HG02571 (cell line): Measurements from ENCODE around the gene TGFB2.

Source experiments
- ATAC-seq: cut with Tn5 transposase; IDR thresholded peaks from one replicate; pipeline ENCODE4 v1.9.1; 2021; ENCODE audit warnings: mild to moderate bottlenecking, moderate library complexity; ENCODE audit not compliant: unreplicated experiment

The TGFB2 gene

DNA sequence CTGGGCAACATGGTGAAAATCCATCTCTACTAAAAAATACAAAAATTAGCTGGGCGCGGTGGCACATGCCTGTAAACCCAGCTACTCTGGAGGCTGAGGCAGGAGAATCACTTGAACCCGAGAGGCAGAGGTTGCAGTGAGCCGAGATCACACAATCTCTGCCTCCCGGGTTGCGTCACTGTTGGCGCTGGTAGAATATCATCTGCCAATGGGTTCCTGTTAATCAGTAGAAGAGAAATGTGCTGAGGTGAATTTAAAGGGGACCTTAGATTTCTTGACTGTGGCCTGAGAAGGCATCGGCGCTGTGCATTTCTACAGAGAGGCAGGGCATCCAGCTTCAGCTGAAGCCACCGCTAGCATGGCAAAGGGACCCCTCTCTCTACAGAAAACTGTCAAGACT, 68.0 kb downstream of the TGFB2 start:
- ATAC-seq: no peak

DNA sequence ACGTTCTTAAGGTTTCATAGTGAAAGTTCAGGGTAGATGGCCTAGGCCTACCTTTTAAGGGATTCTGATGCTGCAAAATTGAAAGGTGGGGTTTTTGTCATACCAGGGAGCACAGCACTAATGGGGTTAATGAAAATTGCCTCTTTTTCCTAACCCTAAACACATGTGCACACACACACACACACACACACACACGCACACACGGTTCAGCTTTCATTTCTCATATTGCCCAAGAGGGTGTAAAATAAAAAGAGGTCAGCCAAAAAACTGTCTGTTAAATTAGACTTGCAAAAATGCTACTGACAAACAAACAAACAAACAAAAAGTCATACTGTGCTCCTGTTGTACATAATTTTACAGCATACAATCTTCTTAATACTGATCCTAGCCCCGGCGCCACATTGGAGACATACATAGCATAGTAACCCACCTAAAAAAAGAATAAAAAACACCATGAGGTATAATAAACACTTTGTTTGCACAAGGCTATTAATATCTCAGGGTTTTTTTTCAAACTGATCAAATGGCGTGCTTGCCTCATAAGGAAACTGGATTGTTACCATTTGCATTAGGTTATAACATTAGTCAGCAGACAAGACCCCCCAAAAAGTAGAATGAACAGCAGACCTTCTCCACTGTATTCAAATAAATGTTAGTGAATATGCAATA, 69.1 kb downstream of the TGFB2 start:
- no peak for ATAC-seq

DNA sequence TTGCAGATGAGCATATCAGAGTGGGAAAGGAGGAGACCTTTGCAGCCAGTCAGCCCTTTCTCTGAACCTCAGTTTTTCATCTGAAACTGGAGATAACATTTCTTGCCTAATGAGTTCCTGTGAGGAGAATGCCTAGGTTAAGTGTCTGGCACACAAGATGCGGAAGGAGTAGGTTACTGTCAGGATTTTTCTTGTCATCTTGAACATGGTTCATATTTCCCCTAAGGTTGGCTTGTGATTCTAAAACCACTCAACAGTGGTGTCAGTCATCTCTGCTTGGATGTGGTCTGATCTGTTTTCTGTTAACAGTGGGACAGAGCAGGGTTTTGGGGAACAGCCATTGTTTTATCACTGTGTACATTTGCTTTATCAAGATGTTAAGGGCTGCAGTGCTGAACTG, 70.6 kb downstream of the TGFB2 start:
- no peak for ATAC-seq

DNA sequence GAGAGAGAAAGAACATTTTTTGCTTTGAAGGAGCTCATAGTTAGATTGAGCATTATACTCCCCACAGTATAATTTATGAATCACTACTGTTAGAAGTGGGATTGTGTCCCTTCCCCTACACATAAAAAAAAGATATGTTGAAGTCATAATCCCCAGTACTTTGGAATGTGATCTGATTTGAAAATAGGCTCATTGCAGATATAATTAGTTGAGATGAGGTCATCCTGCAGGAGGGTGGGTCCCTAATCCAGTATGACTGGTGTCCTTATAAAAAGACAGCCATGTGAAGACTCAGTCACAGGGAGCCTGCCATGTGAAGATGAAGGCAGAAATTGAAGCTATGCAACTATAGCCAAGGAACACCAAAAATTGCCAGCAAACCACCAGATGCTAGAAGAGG, 76.4 kb downstream of the TGFB2 start:
- no peak for ATAC-seq

DNA sequence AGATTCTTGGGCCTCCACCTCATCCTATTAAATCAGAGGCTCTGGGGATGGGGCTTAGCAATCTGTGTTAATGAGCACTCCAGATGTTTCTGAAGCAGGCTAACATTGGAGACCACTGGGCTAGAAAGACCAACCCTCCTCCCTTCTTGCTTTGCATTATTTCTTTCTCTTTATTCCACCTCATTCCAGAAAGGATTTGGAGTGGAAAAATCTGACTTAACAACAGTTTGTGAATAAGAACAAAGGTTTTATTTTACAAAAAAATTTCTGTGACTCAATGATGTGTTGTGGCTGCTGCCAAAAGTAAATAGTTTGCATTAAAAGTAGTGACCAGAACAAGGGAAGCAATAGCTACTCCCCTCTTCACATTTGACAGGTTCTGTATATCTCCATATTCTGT, 79.4 kb downstream of the TGFB2 start:
- no peak for ATAC-seq

DNA sequence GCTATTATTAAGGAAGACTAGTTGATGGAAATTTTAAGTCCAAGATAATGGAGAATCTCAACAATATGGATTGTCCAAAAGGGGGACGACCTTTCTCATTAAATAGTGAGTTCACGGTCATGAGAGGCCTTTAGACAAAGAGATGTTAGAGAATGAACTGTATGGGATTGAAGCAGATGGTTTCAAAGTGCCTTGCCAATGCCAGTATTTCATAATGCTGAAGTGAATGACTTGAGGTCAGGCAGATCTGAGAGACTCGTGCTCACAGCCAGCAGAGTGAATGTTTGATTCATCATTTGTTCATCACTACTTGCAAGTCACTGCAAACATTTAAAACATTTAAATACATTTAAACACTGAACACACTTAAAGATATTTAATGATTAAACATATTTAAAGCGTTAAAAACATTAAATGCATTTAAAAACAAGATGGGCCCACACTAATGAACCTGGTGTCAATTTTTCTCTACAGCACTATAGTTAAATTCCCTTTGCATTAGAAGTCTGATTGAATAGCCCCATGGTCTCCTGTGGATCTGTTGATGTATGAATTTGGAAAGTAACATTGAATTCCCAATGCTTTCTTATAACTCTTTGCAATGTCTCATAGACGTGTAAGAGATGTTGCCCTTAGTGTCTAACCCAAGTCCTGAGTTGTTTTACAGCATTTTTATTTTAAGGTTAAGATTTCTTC, 80.7 kb downstream of the TGFB2 start:
- no peak for ATAC-seq

DNA sequence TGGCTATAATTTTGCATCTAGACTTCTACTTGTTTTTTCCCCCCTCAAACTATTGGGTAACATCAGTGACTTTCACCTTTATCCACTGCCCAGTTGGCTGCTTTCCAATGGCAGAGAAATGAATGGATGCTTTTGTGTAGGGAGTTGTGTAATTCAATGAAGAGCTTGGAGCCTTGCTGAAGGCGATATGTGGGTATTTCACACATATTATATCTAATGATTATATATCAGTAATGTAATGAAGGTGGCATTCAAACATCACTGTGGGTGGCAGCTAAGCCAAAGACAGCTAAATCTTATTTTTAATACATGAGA, 81.2 kb downstream of the TGFB2 start:
- ATAC-seq: no peak

DNA sequence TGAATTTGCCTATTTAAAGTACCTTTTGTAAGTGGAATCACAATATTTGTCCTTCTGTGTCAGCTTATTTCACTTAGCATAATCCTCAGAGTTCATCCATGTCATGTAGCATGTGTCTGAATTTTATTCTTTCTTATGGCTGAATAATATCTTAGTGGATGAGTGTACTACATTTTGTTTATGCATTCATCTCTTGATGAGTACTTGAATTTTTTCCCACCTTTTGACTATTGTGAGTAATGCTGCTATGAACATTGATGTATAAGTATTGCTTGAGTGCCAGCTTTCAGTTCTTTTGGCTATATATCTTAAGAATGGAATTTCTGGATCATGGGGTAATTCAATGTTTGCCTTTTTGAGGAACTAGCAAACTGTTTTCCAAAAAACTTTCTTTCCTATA, 84.2 kb downstream of the TGFB2 start:
- ATAC-seq: no peak

DNA sequence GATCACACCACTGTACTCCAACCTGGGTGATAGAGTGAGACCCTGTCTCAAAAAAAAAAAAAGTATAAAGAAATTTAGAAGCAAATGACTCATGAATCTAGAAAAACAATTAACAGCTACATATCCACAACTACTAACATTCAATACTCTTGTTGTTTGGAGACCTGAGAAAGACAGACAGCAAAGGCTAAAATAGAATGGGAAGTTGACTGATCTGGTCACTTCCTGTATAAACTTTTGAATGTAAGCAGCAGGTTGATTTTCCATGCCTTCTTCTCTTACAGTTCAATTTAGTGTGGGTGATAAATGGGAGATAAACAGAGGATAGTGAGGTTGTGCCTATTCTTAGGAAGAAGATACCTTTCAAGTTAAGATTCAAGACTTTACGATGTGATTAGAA, 85.2 kb downstream of the TGFB2 start:
- no peak for ATAC-seq

DNA sequence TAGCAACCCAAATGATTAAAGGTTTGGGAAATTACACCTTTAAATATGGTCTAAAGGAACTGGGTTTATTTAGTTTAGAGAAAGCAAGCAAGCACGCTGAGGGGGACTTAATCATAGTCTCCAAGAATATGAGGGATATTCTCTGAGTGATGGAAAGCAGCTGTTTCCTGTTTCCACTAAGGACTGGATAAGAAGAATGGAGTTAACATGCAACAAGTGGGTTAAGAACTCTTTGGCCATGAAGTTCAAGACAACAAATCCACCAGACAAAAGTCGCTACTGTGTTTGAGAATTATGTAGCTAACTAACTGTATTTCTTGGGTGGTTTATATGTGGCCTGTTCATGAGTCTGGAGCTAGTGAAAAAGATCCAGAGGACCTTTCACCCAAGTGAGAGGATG, 85.7 kb downstream of the TGFB2 start:
- no peak for ATAC-seq

DNA sequence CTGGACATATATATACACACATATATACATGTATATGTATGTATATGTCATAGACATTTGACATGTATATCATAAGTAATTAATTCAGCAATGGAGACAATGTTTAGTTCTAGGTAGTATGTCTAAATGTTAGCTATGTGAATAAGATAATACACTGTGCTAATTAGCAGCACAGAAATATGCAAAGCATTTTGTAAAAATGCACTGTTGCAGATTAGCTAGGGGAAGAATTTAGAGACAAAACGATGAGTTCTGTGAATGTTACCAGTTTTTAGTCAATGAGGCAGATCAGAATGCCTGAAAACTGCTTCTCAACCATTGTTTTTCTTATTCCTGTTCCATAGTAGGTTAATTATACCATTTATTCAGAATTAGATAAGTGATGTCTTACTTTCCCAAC, 86.3 kb downstream of the TGFB2 start:
- no peak for ATAC-seq

DNA sequence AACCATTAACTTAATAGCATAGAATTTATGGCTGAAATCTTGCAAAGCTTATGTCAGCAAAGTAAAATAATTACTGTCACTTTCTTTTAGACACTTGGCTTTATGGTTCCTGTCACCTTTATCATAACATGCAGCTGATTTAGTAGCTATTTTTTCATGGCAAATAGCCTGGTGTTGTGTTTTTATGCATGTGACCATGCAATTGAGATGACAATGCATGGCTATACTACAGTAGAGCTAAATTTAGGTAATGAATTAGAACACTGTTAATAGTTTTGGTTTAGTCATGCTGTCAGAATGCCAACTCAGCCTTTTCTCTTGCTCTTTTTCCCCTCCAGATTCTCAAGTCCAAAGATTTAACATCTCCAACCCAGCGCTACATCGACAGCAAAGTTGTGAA, 88.6 kb downstream of the TGFB2 start:
- no peak for ATAC-seq

DNA sequence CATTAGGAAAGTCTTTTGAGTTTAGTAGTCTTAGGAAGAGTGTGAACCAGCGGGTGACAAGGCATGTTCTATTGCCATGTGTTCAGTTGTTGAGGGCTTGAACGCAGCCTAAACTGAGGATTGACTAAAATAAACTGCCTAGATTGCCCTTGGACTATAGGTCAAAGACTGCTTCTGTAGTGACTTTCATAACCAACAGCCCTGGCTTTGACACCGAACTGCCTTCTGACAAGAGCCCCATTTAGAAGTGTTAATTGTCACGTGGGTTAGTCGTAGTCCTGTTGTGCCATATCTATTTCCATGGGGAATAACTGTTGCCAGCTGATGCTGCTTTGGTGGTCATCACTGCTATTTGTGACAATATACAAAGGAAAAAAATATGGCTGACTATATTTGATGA, 90.4 kb downstream of the TGFB2 start:
- ATAC-seq: no peak

DNA sequence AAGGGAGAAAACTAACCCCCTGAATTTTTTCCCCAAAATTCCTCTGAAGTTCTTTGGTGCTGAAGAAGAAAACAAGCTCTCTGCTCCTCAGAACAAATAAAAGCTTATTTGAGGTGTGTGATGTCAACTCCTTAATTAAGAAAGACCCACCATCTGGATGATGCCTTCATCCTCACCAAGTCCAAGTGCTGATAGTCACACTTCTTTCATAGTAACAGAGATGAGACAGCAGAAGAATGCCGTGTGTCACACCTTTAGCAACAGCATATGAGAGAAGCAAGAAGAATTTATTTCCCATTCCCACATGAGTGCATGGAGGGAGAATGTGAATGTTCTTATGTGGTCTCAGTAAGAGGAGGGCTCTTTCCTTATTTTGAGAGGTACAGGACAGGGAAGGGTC, 91.2 kb downstream of the TGFB2 start:
- no peak for ATAC-seq

DNA sequence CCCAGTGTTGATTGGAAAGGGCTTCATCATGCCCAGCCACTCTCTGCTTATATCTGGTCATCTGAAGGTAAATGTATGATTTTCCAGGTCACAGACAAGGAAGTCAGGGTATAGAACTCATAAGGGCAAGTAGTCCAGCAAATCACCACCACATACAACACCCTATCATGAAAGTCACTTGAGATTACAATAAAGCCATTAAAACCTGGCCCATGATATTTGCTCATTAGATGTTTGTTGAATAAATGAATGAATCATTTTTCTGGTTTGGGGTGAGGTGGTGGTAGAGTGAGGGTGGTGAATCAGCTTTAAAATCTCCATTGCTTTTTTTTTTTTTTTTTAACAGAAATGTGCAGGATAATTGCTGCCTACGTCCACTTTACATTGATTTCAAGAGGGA, 91.9 kb downstream of the TGFB2 start:
- no peak for ATAC-seq

DNA sequence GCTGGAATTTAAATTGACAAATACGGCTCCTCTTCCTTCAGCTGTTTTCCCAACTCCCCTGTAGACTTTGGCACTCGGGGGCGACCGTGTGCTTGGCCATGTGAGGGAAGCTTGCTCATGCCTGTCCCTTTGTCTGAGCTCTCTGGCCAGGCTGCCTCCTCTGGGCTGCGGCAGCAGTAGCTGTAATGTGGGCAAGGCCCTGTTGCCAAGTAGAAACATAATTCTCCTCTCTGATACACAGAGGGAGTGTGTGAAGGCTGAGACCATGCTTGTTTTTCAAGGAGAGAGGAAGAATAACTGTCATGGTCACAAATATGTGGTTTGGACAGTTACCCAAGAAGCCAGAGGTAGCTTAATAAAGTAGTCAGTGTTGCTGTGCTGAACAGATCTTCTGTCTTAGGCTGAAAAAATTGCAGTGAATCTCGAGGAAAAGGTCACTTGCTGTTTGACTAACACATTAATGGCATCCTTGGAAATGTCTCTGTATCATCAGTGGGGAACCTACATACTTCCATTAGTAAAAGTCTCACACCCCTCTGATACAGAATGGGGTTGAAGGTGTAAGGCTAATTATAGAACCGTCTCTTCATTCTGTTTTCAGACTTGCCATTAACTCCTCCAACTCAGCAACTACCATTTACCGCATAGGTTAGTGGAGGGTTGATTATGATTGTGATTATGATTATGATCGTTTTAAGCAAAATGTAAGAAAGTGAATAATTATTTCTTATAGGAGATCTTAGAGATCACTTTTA, 94.6 kb downstream of the TGFB2 start:
- no peak for ATAC-seq

DNA sequence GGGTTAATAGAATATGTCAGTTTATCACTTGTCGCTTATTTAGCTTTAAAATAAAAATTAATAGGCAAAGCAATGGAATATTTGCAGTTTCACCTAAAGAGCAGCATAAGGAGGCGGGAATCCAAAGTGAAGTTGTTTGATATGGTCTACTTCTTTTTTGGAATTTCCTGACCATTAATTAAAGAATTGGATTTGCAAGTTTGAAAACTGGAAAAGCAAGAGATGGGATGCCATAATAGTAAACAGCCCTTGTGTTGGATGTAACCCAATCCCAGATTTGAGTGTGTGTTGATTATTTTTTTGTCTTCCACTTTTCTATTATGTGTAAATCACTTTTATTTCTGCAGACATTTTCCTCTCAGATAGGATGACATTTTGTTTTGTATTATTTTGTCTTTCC, 98.1 kb downstream of the TGFB2 start:
- ATAC-seq: no peak

DNA sequence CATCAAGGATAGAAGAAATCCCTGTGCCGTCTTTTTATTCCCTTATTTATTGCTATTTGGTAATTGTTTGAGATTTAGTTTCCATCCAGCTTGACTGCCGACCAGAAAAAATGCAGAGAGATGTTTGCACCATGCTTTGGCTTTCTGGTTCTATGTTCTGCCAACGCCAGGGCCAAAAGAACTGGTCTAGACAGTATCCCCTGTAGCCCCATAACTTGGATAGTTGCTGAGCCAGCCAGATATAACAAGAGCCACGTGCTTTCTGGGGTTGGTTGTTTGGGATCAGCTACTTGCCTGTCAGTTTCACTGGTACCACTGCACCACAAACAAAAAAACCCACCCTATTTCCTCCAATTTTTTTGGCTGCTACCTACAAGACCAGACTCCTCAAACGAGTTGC, 99.0 kb downstream of the TGFB2 start:
- no peak for ATAC-seq

DNA sequence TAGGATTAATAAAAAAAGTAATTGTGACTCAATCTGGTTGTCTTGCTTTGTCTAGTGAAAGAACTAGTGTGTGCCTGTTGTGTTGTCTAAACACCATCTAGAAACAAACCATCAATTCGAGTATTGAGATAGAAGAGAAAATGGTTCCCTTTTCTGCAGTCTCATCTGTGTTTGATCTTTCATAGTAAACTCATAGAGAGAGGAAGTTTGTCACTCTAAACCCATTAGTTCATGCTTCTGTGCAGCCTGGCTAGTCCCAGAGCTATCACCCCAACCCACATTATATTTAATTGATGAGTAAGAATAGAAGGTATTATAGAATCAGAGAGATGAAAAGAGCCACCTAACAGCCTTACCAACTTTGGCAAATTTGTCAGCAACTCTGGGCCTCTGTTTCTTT, 99.5 kb downstream of the TGFB2 start:
- no peak for ATAC-seq

DNA sequence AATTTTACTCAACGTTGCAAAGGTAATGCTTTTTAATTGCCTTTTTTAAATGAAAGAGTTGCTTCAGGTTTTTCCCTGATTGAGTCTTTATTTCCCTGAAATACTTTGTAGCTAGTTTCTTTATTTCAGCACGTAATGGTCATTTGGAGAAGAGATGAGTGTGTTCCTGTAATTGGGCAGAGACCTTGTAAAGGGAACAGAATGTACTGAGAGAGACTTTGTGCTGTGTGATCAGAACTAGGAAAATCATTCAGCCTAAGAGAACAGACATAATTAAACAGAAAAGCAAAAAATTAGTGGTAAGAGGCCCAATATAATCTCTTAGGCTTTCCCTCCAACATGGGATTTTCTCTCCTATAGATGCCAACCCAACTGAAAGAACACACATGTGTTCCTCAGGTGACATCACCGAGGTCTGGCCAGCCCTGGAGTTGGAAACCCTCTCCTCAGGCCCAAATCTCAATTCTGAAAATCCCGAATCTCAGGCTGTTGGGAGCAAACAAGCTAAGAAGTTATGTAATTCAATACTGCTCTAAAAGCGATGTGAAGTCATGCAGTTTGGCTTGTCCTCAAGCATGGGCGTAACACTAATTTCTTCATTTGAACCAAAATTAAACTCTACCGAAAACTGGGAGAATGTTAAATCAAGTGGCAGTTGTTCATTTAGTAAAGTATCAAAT, 102.0 kb downstream of the TGFB2 start:
- ATAC-seq: no peak

DNA sequence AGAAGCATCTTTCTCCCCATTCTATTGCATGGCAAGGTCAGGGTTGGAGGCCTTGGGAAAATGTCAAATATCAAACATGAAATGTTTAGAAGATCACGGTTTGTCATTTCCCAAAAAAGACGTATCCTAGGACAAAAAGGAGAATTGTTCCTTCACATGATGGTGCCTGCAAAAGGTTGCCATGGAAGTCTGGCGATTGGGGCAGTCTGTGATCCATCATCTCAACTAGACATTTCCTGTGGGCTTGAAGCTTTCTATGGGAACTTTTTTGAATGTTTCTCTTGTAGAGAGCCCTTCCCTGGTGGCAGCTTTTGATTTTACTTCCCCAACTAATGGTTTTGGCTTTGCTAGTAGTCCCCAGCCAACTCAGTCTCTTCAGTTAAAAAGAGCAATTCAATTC, 106.3 kb downstream of the TGFB2 start:
- ATAC-seq: no peak
